Testis (tissue), 3 donors: ENCODE data around the gene SLC9A6. TPM values are rescaled to one million over a fixed set of nuclear protein-coding genes. Genes with fewer than 3 reads are reported as not detected.

Source experiments
- DNase-seq: peaks from one replicate; pipeline ENCODE4 v3.0.0-alpha.2; 2019
- H3K27ac ChIP-seq, 2 donors: fragments of 200-600 bp; sonication (generic); one replicate each; pipeline ENCODE4 v1.5.1; 2019
- H3K27me3 ChIP-seq: fragments of 200-600 bp; sonication (generic); one replicate; pipeline ENCODE4 v1.5.1; 2019
- H3K36me3 ChIP-seq: fragments of 200-600 bp; sonication (generic); one replicate; pipeline ENCODE4 v1.5.1; 2017; ENCODE audit warnings: low read depth; ENCODE audit errors: missing control alignments
- H3K4me1 ChIP-seq: fragments of 200-600 bp; sonication (generic); one replicate; pipeline ENCODE4 v1.5.1; 2019
- H3K4me3 ChIP-seq, 2 donors: fragments of 200-600 bp; sonication (generic); one replicate each; pipeline ENCODE4 v1.5.1; 2017 to 2019
- H3K9me3 ChIP-seq: fragments of 200-600 bp; sonication (generic); one replicate; pipeline ENCODE4 v1.5.1; 2017
- CTCF ChIP-seq, 3 experiments: fragments of 450-650 bp in 2 of 3; fragments of 200-600 bp in 1 of 3; sonication (generic) in 1 of 3; IDR thresholded peaks; one replicate each; pipeline ENCODE4 v1.5.1; 2016 to 2019; ENCODE audit warnings: antibody characterized with exemption in 3 of 3, mild to moderate bottlenecking in 2 of 3, moderate library complexity in 1 of 3
- POLR2A ChIP-seq: fragments of 450-650 bp; IDR thresholded peaks from one replicate; pipeline ENCODE4 v1.6.1; 2017; ENCODE audit warnings: antibody characterized with exemption, mild to moderate bottlenecking, moderate library complexity
- WGBS, 2 donors: methylation state at CpG; one replicate each; pipeline ENCODE4 v1.1.5; 2018; 5-methylcytosine and 5-hydroxymethylcytosine counted together
- intact Hi-C: fragments of 100-400 bp; cut with DNase I; formaldehyde crosslinking; loops from one replicate; pipeline ENCODE4 v1.15.1; 2023; ENCODE audit warnings: low total_unique reads
- polyA plus RNA-seq: library from polyadenylated mRNA; stranded (reverse); fragments of 350-450 nt; fragmentation: Illumina TruSeq; extraction: RNeasy Lipid Tissue Mini Kit (QIAGEN cat#74804); gene quantifications from one replicate; pipeline ENCODE4 v1.2.3, GENCODE V29; 2014; ENCODE audit warnings: low read depth, low replicate concordance; ENCODE audit not compliant: insufficient read depth
- total RNA-seq, 2 donors: library from RNA; depleted of rRNA; stranded (reverse); fragments of >200 nt; gene quantifications; one replicate each; pipeline ENCODE4 v1.2.3, GENCODE V29; 2016

The SLC9A6 gene
- total and polyA plus RNA-seq, 3 donors from 2014 or later: 13.0 to 19.9 (median 18.3) TPM

- H3K4me1 ChIP-seq: no peaks in the 10 kb centered on the region
- TF ChIP-seq POLR2A (no peak), CTCF (IDR thresholded peaks at IDR 0.05) (no peak)
- no peaks in the 10 kb centered on the region for H3K27me3 ChIP-seq
- H3K9me3 ChIP-seq: no peaks in the 10 kb centered on the region
- no peak overlapping the region for H3K27ac ChIP-seq
- intact Hi-C loops: no loop called here
- H3K4me3 ChIP-seq: no peak overlapping the region
- no peaks in the 10 kb centered on the region for H3K36me3 ChIP-seq
- DNase-seq: no peak
These were observed 54.2 kb downstream of the SLC9A6 start for GRCh38 chrX:136039485-136039884.

DNA sequence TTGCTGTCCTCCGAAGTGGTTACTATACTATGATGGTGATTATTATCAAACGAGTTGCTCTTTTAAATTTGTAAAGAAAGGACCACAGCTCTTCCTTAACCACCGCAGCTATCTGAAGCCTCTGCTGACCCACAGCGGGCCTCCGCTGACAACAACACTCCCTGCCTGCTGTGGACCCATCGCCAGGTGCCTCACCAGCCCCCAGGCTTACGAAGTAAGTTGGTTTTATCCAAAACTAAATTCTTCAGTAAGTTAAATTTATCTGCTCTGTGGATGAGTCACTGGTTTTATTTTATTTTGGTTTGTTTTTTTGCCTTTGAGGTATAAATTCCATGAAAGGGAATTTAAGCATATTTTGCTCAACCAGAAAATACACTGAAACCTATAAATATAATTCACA lies 54.7 kb downstream of the SLC9A6 start:
- TF ChIP-seq POLR2A (no peak), CTCF (IDR thresholded peaks at IDR 0.05) (no peak)
- H3K4me1 ChIP-seq: no peaks in the 10 kb centered on the region
- no peak overlapping the region for H3K27ac ChIP-seq
- no peaks in the 10 kb centered on the region for H3K36me3 ChIP-seq
- no peak for DNase-seq
- 78 to 87% methylated on average over 7 of the region's 7 CpGs for WGBS, 2 donors
- H3K4me3 ChIP-seq: no peak overlapping the region
- no peaks in the 10 kb centered on the region for H3K9me3 ChIP-seq
- no peaks in the 10 kb centered on the region for H3K27me3 ChIP-seq
- intact Hi-C loops: no loop called here

- no peak for TF ChIP-seq CTCF (IDR thresholded peaks at IDR 0.05)
- TF ChIP-seq POLR2A: no peak
These were observed 56.1 kb downstream of the SLC9A6 start for GRCh38 chrX:136041254-136041812.

GRCh38 chrX:136045008-136045407 lies 59.8 kb downstream of the SLC9A6 start:
- intact Hi-C loops: no loop called here
- no peak overlapping the region for H3K27ac ChIP-seq
- DNase-seq: no peak
- whole genome bisulfite sequencing, 2 donors: 84 to 89% methylated on average over 5 of the region's 5 CpGs
- no peak overlapping the region for H3K4me3 ChIP-seq
- H3K36me3 ChIP-seq: no peaks in the 10 kb centered on the region
- no peaks in the 10 kb centered on the region for H3K27me3 ChIP-seq
- no peaks in the 10 kb centered on the region for H3K4me1 ChIP-seq
- no peaks in the 10 kb centered on the region for H3K9me3 ChIP-seq
- TF ChIP-seq CTCF (IDR thresholded peaks at IDR 0.05) (no peak), POLR2A (no peak)

More at GRCh38 chrX:136041254-136041812, 56.1 kb downstream of the SLC9A6 start:
- intact Hi-C loops: no loop called here
- no peaks in the 10 kb centered on the region for H3K9me3 ChIP-seq
- H3K27ac ChIP-seq: no peak overlapping the region
- H3K27me3 ChIP-seq: no peaks in the 10 kb centered on the region
- no peak overlapping the region for H3K4me3 ChIP-seq
- H3K36me3 ChIP-seq: no peaks in the 10 kb centered on the region
- no peaks in the 10 kb centered on the region for H3K4me1 ChIP-seq
- 67 to 83% methylated on average over 4 to 7 of the region's 7 CpGs for WGBS, 2 donors
- DNase-seq: peak; percentile 14

DNA sequence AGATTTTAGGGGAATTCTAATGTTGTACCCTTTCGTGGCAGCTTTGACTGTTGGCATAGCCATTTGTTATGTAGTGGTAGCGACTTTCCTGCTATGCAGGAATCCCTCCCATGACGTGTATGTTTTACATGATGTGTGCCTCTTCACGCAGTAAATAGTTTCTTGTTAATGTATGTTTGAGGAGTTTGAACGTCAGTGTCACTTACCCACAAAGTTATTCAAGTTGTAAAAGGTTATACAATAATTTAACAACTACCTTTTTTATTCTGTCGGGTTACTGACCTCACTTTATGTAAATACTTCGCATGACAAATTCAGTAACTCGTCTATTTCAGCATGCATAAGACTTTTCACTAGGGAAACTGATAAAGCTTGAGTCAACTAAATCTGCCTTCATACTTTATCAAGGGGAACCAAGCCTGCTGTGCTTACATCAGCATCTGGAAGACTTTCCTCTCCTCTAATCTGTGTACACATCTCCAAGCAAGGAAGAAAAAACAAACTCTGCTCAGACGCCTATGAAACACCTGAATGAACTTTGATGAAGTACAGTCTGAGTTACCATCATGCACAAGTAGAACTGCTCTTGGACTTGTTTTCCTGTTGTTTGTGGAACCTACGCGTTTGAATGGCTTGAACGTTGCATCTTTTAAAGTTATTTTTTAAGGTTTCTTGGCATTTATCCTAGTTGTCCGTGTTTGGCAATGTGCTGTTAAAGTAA lies 61.2 kb downstream of the SLC9A6 start:
- WGBS, 2 donors: 67 to 77% methylated on average over 13 of the region's 13 CpGs
- DNase-seq: no peak
- H3K4me3 ChIP-seq: no peak overlapping the region
- TF ChIP-seq CTCF (IDR thresholded peaks at IDR 0.05) (no peak), POLR2A (no peak)
- no peaks in the 10 kb centered on the region for H3K27me3 ChIP-seq
- no peaks in the 10 kb centered on the region for H3K9me3 ChIP-seq
- no peak overlapping the region for H3K27ac ChIP-seq
- H3K36me3 ChIP-seq: no peaks in the 10 kb centered on the region
- no peaks in the 10 kb centered on the region for H3K4me1 ChIP-seq
- intact Hi-C loops: no loop called here
